ENCODE measurements around the gene MARCO. TPM values are rescaled to one million over a fixed set of nuclear protein-coding genes. Genes with fewer than 3 reads are reported as not detected.

The MARCO gene, protein sequence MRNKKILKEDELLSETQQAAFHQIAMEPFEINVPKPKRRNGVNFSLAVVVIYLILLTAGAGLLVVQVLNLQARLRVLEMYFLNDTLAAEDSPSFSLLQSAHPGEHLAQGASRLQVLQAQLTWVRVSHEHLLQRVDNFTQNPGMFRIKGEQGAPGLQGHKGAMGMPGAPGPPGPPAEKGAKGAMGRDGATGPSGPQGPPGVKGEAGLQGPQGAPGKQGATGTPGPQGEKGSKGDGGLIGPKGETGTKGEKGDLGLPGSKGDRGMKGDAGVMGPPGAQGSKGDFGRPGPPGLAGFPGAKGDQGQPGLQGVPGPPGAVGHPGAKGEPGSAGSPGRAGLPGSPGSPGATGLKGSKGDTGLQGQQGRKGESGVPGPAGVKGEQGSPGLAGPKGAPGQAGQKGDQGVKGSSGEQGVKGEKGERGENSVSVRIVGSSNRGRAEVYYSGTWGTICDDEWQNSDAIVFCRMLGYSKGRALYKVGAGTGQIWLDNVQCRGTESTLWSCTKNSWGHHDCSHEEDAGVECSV
- total RNA-seq: not detected in 2 replicates

DNA sequence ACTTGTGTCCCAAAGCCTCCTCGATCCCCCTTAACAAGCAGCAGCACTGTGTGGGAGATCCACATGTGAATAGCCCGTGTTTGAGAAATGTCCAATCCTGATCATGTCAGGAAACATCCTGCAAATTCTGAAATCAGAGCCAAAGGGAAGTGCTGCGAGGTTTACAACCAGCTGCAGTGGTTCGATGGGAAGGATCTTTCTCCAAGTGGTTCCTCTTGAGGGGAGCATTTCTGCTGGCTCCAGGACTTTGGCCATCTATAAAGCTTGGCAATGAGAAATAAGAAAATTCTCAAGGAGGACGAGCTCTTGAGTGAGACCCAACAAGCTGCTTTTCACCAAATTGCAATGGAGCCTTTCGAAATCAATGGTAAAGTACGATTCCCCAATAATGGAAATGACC, at the start of gene MARCO:
TSS of gene MARCO (plus strand) at position 164 of the 400 bp plus-strand sequence. CDS start at position 271, 107 bp downstream.
- TF ChIP-seq, protein P1, sequence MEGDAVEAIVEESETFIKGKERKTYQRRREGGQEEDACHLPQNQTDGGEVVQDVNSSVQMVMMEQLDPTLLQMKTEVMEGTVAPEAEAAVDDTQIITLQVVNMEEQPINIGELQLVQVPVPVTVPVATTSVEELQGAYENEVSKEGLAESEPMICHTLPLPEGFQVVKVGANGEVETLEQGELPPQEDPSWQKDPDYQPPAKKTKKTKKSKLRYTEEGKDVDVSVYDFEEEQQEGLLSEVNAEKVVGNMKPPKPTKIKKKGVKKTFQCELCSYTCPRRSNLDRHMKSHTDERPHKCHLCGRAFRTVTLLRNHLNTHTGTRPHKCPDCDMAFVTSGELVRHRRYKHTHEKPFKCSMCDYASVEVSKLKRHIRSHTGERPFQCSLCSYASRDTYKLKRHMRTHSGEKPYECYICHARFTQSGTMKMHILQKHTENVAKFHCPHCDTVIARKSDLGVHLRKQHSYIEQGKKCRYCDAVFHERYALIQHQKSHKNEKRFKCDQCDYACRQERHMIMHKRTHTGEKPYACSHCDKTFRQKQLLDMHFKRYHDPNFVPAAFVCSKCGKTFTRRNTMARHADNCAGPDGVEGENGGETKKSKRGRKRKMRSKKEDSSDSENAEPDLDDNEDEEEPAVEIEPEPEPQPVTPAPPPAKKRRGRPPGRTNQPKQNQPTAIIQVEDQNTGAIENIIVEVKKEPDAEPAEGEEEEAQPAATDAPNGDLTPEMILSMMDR (IDR thresholded peaks at IDR 0.05; ENCODE audit: insufficient read depth, low read depth, low read length): no peak
- H3K4me3 ChIP-seq (ENCODE audit: low read depth, low read length): no peak within 1 kb of the TSS
- no peak for DNase-seq (ENCODE audit: low read depth)

DNA sequence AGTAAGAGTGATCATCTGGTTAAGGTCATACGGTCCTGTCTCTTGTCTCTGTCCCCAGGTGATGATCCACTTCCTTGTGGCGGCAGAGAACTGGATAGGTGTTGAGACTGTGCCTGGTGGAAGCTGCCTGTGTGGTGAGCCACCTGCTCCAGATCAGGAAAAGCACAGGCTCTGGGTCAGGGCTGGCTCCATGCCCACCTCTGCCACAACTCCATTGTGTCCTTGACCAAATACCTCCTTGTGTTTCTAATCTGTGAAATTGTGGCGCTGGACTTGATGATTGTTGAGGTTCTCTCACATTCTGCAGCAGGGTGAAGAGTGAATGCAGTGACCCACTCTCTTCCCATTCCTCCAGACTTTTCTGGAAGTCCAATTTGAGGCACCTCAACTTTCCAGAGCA, 48.9 kb upstream of the MARCO start:
- TF ChIP-seq, protein P1 (IDR thresholded peaks at IDR 0.05; ENCODE audit: insufficient read depth, low read depth, low read length): no peak
- H3K4me3 ChIP-seq (ENCODE audit: low read depth, low read length): no peak overlapping the region
- DNase-seq (ENCODE audit: low read depth): no peak

DNA sequence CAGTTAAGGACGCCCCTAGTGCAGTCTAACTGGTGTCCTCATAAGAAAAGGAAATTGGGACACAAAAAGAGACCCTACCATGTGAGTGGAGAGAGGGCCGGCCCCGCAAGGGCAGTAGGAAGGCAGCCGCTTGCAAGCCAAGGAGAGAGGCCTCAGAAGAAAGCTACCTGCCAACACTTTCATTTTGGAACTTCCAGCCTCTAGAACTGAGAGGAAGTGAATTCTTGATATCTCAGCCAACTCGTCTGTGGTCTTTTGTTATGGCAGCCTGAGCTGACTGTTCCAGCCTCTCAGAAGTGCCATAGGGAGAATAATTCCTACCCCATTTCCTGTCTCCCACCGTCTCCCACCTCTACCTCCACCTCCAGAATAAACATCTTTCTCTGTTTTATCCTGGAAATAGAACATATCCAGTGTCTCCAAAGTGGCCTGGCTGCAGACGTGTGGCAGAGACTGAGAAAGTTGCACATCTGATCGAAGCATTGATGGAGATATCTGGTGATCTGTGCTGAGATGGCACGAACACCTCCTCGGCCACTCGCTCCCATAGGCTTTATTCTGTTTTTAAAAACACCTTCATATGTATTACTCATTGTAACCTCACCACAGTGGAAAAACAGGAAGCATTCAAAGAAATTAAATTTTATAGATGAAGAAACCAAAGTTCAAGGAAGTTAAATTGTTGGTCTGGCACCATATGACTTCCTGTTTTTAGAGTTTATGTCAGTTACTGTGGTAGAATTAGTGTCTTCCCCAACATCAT, 39.5 kb upstream of the MARCO start:
- H3K4me3 ChIP-seq (ENCODE audit: low read depth, low read length): no peak overlapping the region
- TF ChIP-seq, protein P1 (IDR thresholded peaks at IDR 0.05; ENCODE audit: insufficient read depth, low read depth, low read length): no peak
- DNase-seq (ENCODE audit: low read depth): no peak

DNA sequence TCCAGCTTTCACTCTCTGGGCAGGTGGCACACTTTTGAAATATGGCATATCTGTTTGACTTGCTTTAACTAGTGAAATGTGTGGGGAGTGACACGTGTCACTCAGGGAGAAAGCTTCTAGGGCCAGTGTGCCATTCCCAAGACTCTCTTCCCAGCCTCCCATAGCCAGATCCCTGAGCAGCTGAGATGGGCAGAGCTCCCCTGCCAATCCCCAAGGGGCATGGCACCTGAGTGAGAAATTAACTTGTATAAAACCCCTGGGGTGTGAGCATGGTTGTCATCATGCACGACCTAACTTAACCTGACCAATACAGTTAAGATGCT, 39.0 kb upstream of the MARCO start:
- no peak overlapping the region for H3K4me3 ChIP-seq (ENCODE audit: low read depth, low read length)
- DNase-seq (ENCODE audit: low read depth): no peak
- TF ChIP-seq, protein P1 (IDR thresholded peaks at IDR 0.05; ENCODE audit: insufficient read depth, low read depth, low read length): no peak

DNA sequence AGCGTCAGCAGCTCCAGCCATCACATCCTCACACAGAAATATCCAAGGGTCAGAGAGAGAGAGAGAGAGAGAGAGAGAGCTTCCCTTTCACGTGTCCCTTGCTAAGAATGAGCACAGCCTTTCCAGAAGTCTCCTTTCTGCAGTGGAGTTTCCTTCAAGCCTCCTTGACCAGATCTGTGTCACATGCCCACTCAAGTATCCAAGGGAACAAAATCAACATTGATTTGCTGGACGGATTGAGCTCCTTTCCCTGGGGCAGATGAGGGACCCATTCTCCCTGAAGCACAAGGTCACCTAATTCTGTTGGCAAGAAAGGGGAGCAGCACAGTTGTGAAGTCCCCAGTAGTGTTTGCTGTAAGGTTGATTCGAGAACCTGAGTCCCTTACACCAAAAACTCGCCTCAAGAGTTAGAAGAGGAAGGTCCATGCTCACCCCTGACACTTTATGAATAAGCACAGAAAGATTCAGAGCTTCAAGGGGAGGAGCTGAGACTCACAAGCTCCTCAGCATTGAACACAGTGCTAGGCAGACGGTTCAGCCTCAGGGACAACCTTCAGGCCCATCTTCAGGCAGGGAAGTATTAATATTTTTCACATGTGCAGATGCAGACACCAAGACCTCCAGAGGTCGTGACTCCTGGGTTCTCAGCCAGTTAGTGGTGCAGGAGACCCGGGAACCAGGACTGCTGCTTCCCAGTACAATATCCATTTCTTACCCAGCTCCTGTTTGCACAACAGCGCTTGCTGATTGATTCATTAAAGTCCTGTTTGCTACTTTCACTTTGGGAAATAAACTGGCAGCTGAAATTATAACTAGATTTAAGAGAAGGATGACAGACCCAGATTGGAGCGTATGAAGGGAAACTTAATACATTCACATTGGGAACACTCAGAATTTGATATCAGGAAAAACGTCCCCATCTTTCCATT, 38.2 kb upstream of the MARCO start:
- no peak for DNase-seq (ENCODE audit: low read depth)
- TF ChIP-seq, protein P1 (IDR thresholded peaks at IDR 0.05; ENCODE audit: insufficient read depth, low read depth, low read length): no peak
- H3K4me3 ChIP-seq (ENCODE audit: low read depth, low read length): no peak overlapping the region

DNA sequence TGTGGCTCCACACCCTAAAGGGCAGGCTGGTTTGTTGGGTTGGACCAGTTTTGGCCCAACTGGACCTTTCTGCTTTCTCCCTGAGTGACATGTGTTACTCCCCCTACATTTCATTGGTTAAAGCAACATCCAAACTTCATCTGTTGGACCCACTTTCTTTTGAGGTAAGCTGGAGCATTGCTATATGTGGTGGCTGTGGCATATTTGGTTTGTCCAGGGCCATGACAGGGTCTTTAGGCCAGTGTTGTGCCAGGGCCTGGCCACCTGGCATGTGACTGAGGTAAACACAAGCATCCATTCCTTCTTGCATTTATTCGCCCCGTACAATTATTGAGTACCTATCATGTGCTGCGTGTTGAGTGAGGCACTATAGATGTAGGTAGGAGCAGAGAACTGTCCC, 36.8 kb upstream of the MARCO start:
- no peak for DNase-seq (ENCODE audit: low read depth)
- TF ChIP-seq, protein P1 (IDR thresholded peaks at IDR 0.05; ENCODE audit: insufficient read depth, low read depth, low read length): no peak
- no peak overlapping the region for H3K4me3 ChIP-seq (ENCODE audit: low read depth, low read length)

Measured in fibroblast of villous mesenchyme (primary cell).